ENCODE data around the gene SUSD3.

Gene SUSD3
- long read RNA-seq, partial matches to known transcripts: 0 of 2 reads
- long read RNA-seq, other reads (novel, unspliced or antisense): 0 of 2 reads

- H3K27ac ChIP-seq (replicated peaks): peak within 1 kb of the TSS; percentile 63
- H3K27me3 ChIP-seq (ENCODE audit: insufficient read depth, poor library complexity, severe bottlenecking): no peaks in the 10 kb centered on the region
- peak in 1 of 2 experiments; percentile 55 for DNase-seq (ENCODE audit: low read depth in 1 of 2, low spot score in 1 of 2)
- TF ChIP-seq GABPA (IDR thresholded peaks at IDR 0.05; ENCODE audit: low read depth) (no peak), CTCF (IDR thresholded peaks at IDR 0.05; ENCODE audit: insufficient read depth, low read length) (no peak), SPI1 (IDR thresholded peaks at IDR 0.05; ENCODE audit: borderline replicate concordance, low read depth) (no peak), POLR2AphosphoS5 (IDR thresholded peaks at IDR 0.05; ENCODE audit: low read depth) (no peak)
- TF ChIP-seq, protein P1, sequence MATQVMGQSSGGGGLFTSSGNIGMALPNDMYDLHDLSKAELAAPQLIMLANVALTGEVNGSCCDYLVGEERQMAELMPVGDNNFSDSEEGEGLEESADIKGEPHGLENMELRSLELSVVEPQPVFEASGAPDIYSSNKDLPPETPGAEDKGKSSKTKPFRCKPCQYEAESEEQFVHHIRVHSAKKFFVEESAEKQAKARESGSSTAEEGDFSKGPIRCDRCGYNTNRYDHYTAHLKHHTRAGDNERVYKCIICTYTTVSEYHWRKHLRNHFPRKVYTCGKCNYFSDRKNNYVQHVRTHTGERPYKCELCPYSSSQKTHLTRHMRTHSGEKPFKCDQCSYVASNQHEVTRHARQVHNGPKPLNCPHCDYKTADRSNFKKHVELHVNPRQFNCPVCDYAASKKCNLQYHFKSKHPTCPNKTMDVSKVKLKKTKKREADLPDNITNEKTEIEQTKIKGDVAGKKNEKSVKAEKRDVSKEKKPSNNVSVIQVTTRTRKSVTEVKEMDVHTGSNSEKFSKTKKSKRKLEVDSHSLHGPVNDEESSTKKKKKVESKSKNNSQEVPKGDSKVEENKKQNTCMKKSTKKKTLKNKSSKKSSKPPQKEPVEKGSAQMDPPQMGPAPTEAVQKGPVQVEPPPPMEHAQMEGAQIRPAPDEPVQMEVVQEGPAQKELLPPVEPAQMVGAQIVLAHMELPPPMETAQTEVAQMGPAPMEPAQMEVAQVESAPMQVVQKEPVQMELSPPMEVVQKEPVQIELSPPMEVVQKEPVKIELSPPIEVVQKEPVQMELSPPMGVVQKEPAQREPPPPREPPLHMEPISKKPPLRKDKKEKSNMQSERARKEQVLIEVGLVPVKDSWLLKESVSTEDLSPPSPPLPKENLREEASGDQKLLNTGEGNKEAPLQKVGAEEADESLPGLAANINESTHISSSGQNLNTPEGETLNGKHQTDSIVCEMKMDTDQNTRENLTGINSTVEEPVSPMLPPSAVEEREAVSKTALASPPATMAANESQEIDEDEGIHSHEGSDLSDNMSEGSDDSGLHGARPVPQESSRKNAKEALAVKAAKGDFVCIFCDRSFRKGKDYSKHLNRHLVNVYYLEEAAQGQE (IDR thresholded peaks at IDR 0.05; ENCODE audit: insufficient replicate concordance, low read depth): no peak
- H3K4me3 ChIP-seq (replicated peaks; ENCODE audit: insufficient read depth, low read length): no peak within 1 kb of the TSS
These were observed at the start of gene SUSD3 for GRCh38 chr9:93058355-93059010. SUSD3 (plus strand) TSS chr9:93058701; CDS start chr9:93058743, 42 bp downstream.

DNA sequence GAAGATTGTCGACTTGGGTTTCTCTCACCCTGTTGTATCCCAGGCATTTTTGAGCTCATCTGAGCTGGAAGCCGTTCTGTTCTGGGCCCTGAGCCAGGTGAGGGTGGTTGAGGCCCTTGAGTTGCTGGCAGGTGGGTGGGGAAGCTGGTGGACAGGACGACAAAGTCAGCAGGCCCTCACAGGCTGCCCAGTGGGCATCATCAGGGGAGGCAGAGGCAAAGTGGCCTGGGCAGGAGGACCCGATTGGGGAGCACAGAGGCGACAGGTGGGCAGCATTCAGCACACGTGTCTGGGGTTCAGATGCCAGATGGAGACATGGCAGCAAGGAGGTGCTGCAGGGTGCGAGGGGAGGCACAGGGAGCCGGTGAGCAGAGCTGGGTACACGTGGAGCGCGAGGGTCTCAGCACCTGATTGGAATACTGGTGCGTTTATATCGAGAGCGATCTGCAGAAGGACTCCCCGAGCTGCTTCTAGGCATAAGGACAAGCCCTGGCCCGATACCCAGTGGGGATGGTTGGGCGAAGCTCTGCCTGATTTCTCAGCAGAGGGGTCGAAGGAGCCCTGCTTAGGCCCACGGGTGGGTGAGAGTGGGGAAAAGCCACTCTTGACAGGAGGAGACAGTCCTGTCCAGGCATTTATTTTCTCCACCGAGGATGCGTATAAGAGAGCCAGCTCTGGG, 49.0 kb upstream of the SUSD3 start:
- H3K4me3 ChIP-seq (replicated peaks; ENCODE audit: insufficient read depth, low read length): no peak overlapping the region
- no peak overlapping the region for H3K27ac ChIP-seq (replicated peaks)
- H3K27me3 ChIP-seq (ENCODE audit: insufficient read depth, poor library complexity, severe bottlenecking): no peaks in the 10 kb centered on the region
- DNase-seq (ENCODE audit: low read depth in 1 of 2, low spot score in 1 of 2): no peak
- TF ChIP-seq, protein P1 (IDR thresholded peaks at IDR 0.05; ENCODE audit: insufficient replicate concordance, low read depth): no peak
- no peak for TF ChIP-seq SPI1 (IDR thresholded peaks at IDR 0.05; ENCODE audit: borderline replicate concordance, low read depth)
- no peak for TF ChIP-seq GABPA (IDR thresholded peaks at IDR 0.05; ENCODE audit: low read depth)
- TF ChIP-seq POLR2AphosphoS5 (IDR thresholded peaks at IDR 0.05; ENCODE audit: low read depth): no peak
- no peak for TF ChIP-seq CTCF (IDR thresholded peaks at IDR 0.05; ENCODE audit: insufficient read depth, low read length)

DNA sequence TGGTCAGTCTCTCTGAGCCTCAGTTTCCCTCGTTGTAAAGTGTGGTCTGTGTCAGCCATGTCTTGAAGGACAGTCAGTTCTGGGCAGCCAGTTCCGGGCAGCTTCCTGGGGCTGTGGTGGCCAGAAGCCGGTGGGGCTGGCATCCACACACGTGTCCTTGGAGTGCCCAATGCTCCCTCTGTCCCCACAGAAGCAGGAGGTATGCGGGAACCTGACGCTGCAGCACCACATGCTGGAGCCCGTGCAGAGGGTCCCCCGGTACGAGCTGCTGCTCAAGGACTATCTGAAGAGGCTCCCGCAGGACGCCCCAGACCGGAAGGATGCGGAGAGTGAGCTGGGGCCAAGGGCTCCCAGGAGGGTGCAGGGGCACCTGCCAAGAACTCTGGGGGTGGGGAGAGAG, 48.4 kb upstream of the SUSD3 start:
- H3K27ac ChIP-seq (replicated peaks): no peak overlapping the region
- TF ChIP-seq, protein P1 (IDR thresholded peaks at IDR 0.05; ENCODE audit: insufficient replicate concordance, low read depth): no peak
- TF ChIP-seq CTCF (IDR thresholded peaks at IDR 0.05; ENCODE audit: insufficient read depth, low read length) (no peak), SPI1 (IDR thresholded peaks at IDR 0.05; ENCODE audit: borderline replicate concordance, low read depth) (no peak), POLR2AphosphoS5 (IDR thresholded peaks at IDR 0.05; ENCODE audit: low read depth) (no peak), GABPA (IDR thresholded peaks at IDR 0.05; ENCODE audit: low read depth) (no peak)
- no peak for DNase-seq (ENCODE audit: low read depth in 1 of 2, low spot score in 1 of 2)

More for the DNA sequence above, 48.4 kb upstream of the SUSD3 start:
- H3K27me3 ChIP-seq (ENCODE audit: insufficient read depth, poor library complexity, severe bottlenecking): no peaks in the 10 kb centered on the region
- H3K4me3 ChIP-seq (replicated peaks; ENCODE audit: insufficient read depth, low read length): no peak overlapping the region

Measured in HL-60 (cell line).